ENCODE data around the gene SYNPR. TPM values are rescaled to one million over a fixed set of nuclear protein-coding genes. Genes with fewer than 3 reads are reported as not detected.

The SYNPR gene
- total RNA-seq, 1 experiment from 2014 or later, result not detected

- Histone ChIP-seq H3K27me3 (ENCODE audit: low read length) (peaks cover 4% of the 10 kb centered on the region; the same call in 1 of the 2 replicates), H3F3A (ENCODE audit: low read length, unreplicated experiment) (no peaks in the 10 kb centered on the region), H4K20me1 (ENCODE audit: low read length) (no peaks in the 10 kb centered on the region), H3K9ac (ENCODE audit: low read length) (no peak overlapping the region), H2AFZ (ENCODE audit: low read length) (no peak overlapping the region), H3K36me3 (ENCODE audit: low read depth, low read length) (no peaks in the 10 kb centered on the region), H3K27ac (ENCODE audit: low read length) (no peak overlapping the region), H3K9me2 (replicated peaks; ENCODE audit: low read length) (no peaks in the 10 kb centered on the region), H3K4me1 (ENCODE audit: insufficient read depth, low read length) (peaks cover 17% of the 10 kb centered on the region), H3K4me2 (ENCODE audit: low read length) (peak overlapping the region; percentile 31; the same call in 1 of the 2 replicates), H3K9me3 (ENCODE audit: low read length) (no peaks in the 10 kb centered on the region), H3K79me2 (ENCODE audit: low read length) (no peaks in the 10 kb centered on the region), H3K4me3 (ENCODE audit: low read length) (no peak overlapping the region)
- BruUV-seq (replicated peaks), result no TSS peak
- intact Hi-C loops (cut with micrococcal nuclease), result no loop called here
- ATAC-seq (no peak), DNase-seq (peak; percentile 5)
- TF ChIP-seq, protein P1, sequence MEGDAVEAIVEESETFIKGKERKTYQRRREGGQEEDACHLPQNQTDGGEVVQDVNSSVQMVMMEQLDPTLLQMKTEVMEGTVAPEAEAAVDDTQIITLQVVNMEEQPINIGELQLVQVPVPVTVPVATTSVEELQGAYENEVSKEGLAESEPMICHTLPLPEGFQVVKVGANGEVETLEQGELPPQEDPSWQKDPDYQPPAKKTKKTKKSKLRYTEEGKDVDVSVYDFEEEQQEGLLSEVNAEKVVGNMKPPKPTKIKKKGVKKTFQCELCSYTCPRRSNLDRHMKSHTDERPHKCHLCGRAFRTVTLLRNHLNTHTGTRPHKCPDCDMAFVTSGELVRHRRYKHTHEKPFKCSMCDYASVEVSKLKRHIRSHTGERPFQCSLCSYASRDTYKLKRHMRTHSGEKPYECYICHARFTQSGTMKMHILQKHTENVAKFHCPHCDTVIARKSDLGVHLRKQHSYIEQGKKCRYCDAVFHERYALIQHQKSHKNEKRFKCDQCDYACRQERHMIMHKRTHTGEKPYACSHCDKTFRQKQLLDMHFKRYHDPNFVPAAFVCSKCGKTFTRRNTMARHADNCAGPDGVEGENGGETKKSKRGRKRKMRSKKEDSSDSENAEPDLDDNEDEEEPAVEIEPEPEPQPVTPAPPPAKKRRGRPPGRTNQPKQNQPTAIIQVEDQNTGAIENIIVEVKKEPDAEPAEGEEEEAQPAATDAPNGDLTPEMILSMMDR (conservative IDR thresholded peaks at IDR 0.05; ENCODE audit: low read depth, low read length), result no peak
- TF ChIP-seq EZH2 (IDR thresholded peaks at IDR 0.05; ENCODE audit: low read length, unreplicated experiment), result no peak
- no peak for TF ChIP-seq EZH2phosphoT487 (IDR thresholded peaks at IDR 0.05; ENCODE audit: borderline replicate concordance, low read length)
- POLR2A ChIA-PET (ENCODE audit: unreplicated experiment), result no interaction called here
- CTCF ChIA-PET, result no interaction called here
These were observed 66.6 kb downstream of the SYNPR start for GRCh38 chr3:63344661-63345060.

- Histone ChIP-seq H3K9me3 (ENCODE audit: low read length) (no peaks in the 10 kb centered on the region), H3K27me3 (ENCODE audit: low read length) (peaks cover 15% of the 10 kb centered on the region; the same call in 1 of the 2 replicates), H3K4me2 (ENCODE audit: low read length) (0 out of 2 replicates have a peak overlapping the region, but pooled peaks have one; percentile 7), H3K36me3 (ENCODE audit: low read depth, low read length) (no peaks in the 10 kb centered on the region), H3K9ac (ENCODE audit: low read length) (no peak overlapping the region), H3K4me3 (ENCODE audit: low read length) (no peak overlapping the region), H3F3A (ENCODE audit: low read length, unreplicated experiment) (no peaks in the 10 kb centered on the region), H4K20me1 (ENCODE audit: low read length) (no peaks in the 10 kb centered on the region), H3K4me1 (ENCODE audit: insufficient read depth, low read length) (peaks cover 14% of the 10 kb centered on the region; the same call in 1 of the 2 replicates), H3K79me2 (ENCODE audit: low read length) (no peaks in the 10 kb centered on the region), H2AFZ (ENCODE audit: low read length) (no peak overlapping the region), H3K9me2 (replicated peaks; ENCODE audit: low read length) (no peaks in the 10 kb centered on the region), H3K27ac (ENCODE audit: low read length) (no peak overlapping the region)
- intact Hi-C loops (cut with micrococcal nuclease), result loop anchor here (1.0 kb wide), 2 partner anchors 468 to 472 kb away; no protein-coding TSS in a partner anchor
- ATAC-seq, result peak; percentile 84
- CTCF ChIA-PET, result interaction anchor here (0.5 to 0.6 kb wide), 3 partner anchors 23 to 729 kb away, joined by 3 read pairs; partner anchors contain the start of gene C3orf49
- POLR2A ChIA-PET (ENCODE audit: unreplicated experiment), result no interaction called here
- TF ChIP-seq, protein P1 (conservative IDR thresholded peaks at IDR 0.05; ENCODE audit: low read depth, low read length), result peak; percentile 91
- no peak for TF ChIP-seq EZH2phosphoT487 (IDR thresholded peaks at IDR 0.05; ENCODE audit: borderline replicate concordance, low read length)
- TF ChIP-seq EZH2 (IDR thresholded peaks at IDR 0.05; ENCODE audit: low read length, unreplicated experiment), result no peak
- peak; percentile 77 for DNase-seq
- BruUV-seq (replicated peaks), result no TSS peak
These were observed 71.8 kb downstream of the SYNPR start for GRCh38 chr3:63349583-63350573.

All from PC-3 (cell line).